ENCODE measurements around the gene FHAD1.

The FHAD1 gene

GRCh38 chr1:15323351-15323988 lies 76.4 kb downstream of the FHAD1 start:
- H3K36me3 Mint-ChIP-seq = no peaks in the 10 kb centered on the region
- ATAC-seq (ENCODE audit: low read depth) = peak; percentile 82
- no peak overlapping the region for H3K4me3 Mint-ChIP-seq
- peak; percentile 69 to 73 for DNase-seq (ENCODE audit: low spot score in 2 of 2)
- H3K4me1 Mint-ChIP-seq = no peaks in the 10 kb centered on the region
- H3K27me3 Mint-ChIP-seq = peaks cover 4% of the 10 kb centered on the region
- H3K9me3 Mint-ChIP-seq = peaks cover 8% of the 10 kb centered on the region
- H3K27ac Mint-ChIP-seq = no peak overlapping the region

GRCh38 chr1:15323989-15324868 lies 77.2 kb downstream of the FHAD1 start:
- Mint-ChIP-seq H3K27ac (no peak overlapping the region), H3K9me3 (peaks cover 8% of the 10 kb centered on the region), H3K27me3 (peaks cover 4% of the 10 kb centered on the region), H3K4me1 (no peaks in the 10 kb centered on the region), H3K4me3 (no peak overlapping the region), H3K36me3 (no peaks in the 10 kb centered on the region)
- DNase-seq (ENCODE audit: low spot score in 2 of 2) (no peak), ATAC-seq (ENCODE audit: low read depth) (no peak)

- H3K4me3 Mint-ChIP-seq = no peak overlapping the region
- ATAC-seq (ENCODE audit: low read depth) (no peak), DNase-seq (ENCODE audit: low spot score in 2 of 2) (no peak)
- H3K4me1 Mint-ChIP-seq = no peaks in the 10 kb centered on the region
- H3K36me3 Mint-ChIP-seq = no peaks in the 10 kb centered on the region
- H3K27me3 Mint-ChIP-seq = peaks cover 4% of the 10 kb centered on the region
- H3K27ac Mint-ChIP-seq = no peak overlapping the region
- H3K9me3 Mint-ChIP-seq = peaks cover 8% of the 10 kb centered on the region
Measured at GRCh38 chr1:15324869-15325335, 77.9 kb downstream of the FHAD1 start.

- peaks cover 2% of the 10 kb centered on the region for H3K9me3 Mint-ChIP-seq
- H3K27ac Mint-ChIP-seq = no peak overlapping the region
- H3K4me3 Mint-ChIP-seq = no peak overlapping the region
- ATAC-seq (ENCODE audit: low read depth) (no peak), DNase-seq (ENCODE audit: low spot score in 2 of 2) (no peak)
- H3K36me3 Mint-ChIP-seq = no peaks in the 10 kb centered on the region
- H3K27me3 Mint-ChIP-seq = peaks cover 8% of the 10 kb centered on the region
- no peaks in the 10 kb centered on the region for H3K4me1 Mint-ChIP-seq
Measured at GRCh38 chr1:15325375-15326085, 78.5 kb downstream of the FHAD1 start.

GRCh38 chr1:15326691-15327588 lies 79.9 kb downstream of the FHAD1 start:
- DNase-seq (ENCODE audit: low spot score in 2 of 2) (no peak), ATAC-seq (ENCODE audit: low read depth) (no peak)
- H3K27ac Mint-ChIP-seq = no peak overlapping the region
- no peak overlapping the region for H3K4me3 Mint-ChIP-seq
- H3K9me3 Mint-ChIP-seq = no peaks in the 10 kb centered on the region
- no peaks in the 10 kb centered on the region for H3K4me1 Mint-ChIP-seq
- peaks cover 11% of the 10 kb centered on the region for H3K27me3 Mint-ChIP-seq
- no peaks in the 10 kb centered on the region for H3K36me3 Mint-ChIP-seq

GRCh38 chr1:15328351-15329103 lies 81.5 kb downstream of the FHAD1 start:
- peaks cover 11% of the 10 kb centered on the region for H3K27me3 Mint-ChIP-seq
- DNase-seq (ENCODE audit: low spot score in 2 of 2) (no peak), ATAC-seq (ENCODE audit: low read depth) (no peak)
- H3K27ac Mint-ChIP-seq = no peak overlapping the region
- no peaks in the 10 kb centered on the region for H3K9me3 Mint-ChIP-seq
- no peaks in the 10 kb centered on the region for H3K36me3 Mint-ChIP-seq
- H3K4me1 Mint-ChIP-seq = no peaks in the 10 kb centered on the region
- no peak overlapping the region for H3K4me3 Mint-ChIP-seq

- Mint-ChIP-seq H3K36me3 (no peaks in the 10 kb centered on the region), H3K4me1 (no peaks in the 10 kb centered on the region), H3K9me3 (no peaks in the 10 kb centered on the region), H3K4me3 (no peak overlapping the region), H3K27me3 (peaks cover 13% of the 10 kb centered on the region), H3K27ac (no peak overlapping the region)
- DNase-seq (ENCODE audit: low spot score in 2 of 2) = no peak
- no peak for ATAC-seq (ENCODE audit: low read depth)
Measured at GRCh38 chr1:15329104-15329820, 82.2 kb downstream of the FHAD1 start.

- Mint-ChIP-seq H3K36me3 (no peaks in the 10 kb centered on the region), H3K27me3 (peaks cover 16% of the 10 kb centered on the region), H3K27ac (no peak overlapping the region), H3K9me3 (no peaks in the 10 kb centered on the region), H3K4me3 (no peak overlapping the region), H3K4me1 (no peaks in the 10 kb centered on the region)
- ATAC-seq (ENCODE audit: low read depth) (no peak), DNase-seq (ENCODE audit: low spot score in 2 of 2) (no peak)
Measured at GRCh38 chr1:15330028-15330427, 83.0 kb downstream of the FHAD1 start.

GRCh38 chr1:15331180-15331579 lies 84.2 kb downstream of the FHAD1 start:
- H3K36me3 Mint-ChIP-seq = no peaks in the 10 kb centered on the region
- DNase-seq (ENCODE audit: low spot score in 2 of 2) = no peak
- H3K4me1 Mint-ChIP-seq = no peaks in the 10 kb centered on the region
- H3K4me3 Mint-ChIP-seq = no peak overlapping the region
- ATAC-seq (ENCODE audit: low read depth) = no peak
- no peak overlapping the region for H3K27ac Mint-ChIP-seq
- peaks cover 20% of the 10 kb centered on the region for H3K27me3 Mint-ChIP-seq
- H3K9me3 Mint-ChIP-seq = no peaks in the 10 kb centered on the region

GRCh38 chr1:15331734-15332133 lies 84.7 kb downstream of the FHAD1 start:
- Mint-ChIP-seq H3K4me3 (no peak overlapping the region), H3K27me3 (peaks cover 26% of the 10 kb centered on the region), H3K4me1 (no peaks in the 10 kb centered on the region), H3K9me3 (no peaks in the 10 kb centered on the region), H3K36me3 (no peaks in the 10 kb centered on the region), H3K27ac (no peak overlapping the region)
- no peak for DNase-seq (ENCODE audit: low spot score in 2 of 2)
- ATAC-seq (ENCODE audit: low read depth) = no peak

- H3K27me3 Mint-ChIP-seq = peaks cover 25% of the 10 kb centered on the region
- no peaks in the 10 kb centered on the region for H3K36me3 Mint-ChIP-seq
- H3K4me1 Mint-ChIP-seq = no peaks in the 10 kb centered on the region
- H3K9me3 Mint-ChIP-seq = no peaks in the 10 kb centered on the region
- H3K4me3 Mint-ChIP-seq = no peak overlapping the region
- ATAC-seq (ENCODE audit: low read depth) (no peak), DNase-seq (ENCODE audit: low spot score in 2 of 2) (no peak)
- H3K27ac Mint-ChIP-seq = no peak overlapping the region
Measured at GRCh38 chr1:15332525-15332924, 85.5 kb downstream of the FHAD1 start.

- H3K27ac Mint-ChIP-seq = no peak overlapping the region
- ATAC-seq (ENCODE audit: low read depth) = no peak
- no peak for DNase-seq (ENCODE audit: low spot score in 2 of 2)
- H3K4me1 Mint-ChIP-seq = no peaks in the 10 kb centered on the region
- H3K36me3 Mint-ChIP-seq = no peaks in the 10 kb centered on the region
- H3K27me3 Mint-ChIP-seq = peaks cover 28% of the 10 kb centered on the region
- no peaks in the 10 kb centered on the region for H3K9me3 Mint-ChIP-seq
- no peak overlapping the region for H3K4me3 Mint-ChIP-seq
Measured at GRCh38 chr1:15332952-15333715, 86.1 kb downstream of the FHAD1 start.

Measured in memory B cell (primary cell).